HEK293 (cell line): ENCODE data around the gene INPPL1.
"Not testable (repeated sequence)": the region's sequence is repeated elsewhere in the genome, so short reads cannot be mapped to it uniquely, and the experiment has no call there.

Experiments used
- CTCF ChIA-PET: fragments of 350-600 bp; formaldehyde crosslinking; extraction: SDS; loops from one replicate; lab custom pipeline; 2021; ENCODE audit warnings: antibody characterized with exemption; lab: Yijun Ruan, JAX
- POLR2A ChIA-PET: fragments of 300-600 bp; formaldehyde crosslinking; extraction: SDS; loops from one replicate; lab custom pipeline; 2020; ENCODE audit warnings: antibody characterized with exemption, inconsistent platforms; lab: Yijun Ruan, JAX
- H3K27ac ChIP-seq: fragments of 200-500 bp; sonication (Bioruptor generic); 2 replicates; pipeline ENCODE4 v1.5.1; 2014; ENCODE audit warnings: low read depth, low read length, control low read depth, inconsistent platforms; ENCODE audit errors: extremely low read depth
- H3K36me3 ChIP-seq, 2 experiments: fragments of 200-500 bp in 1 of 2; sonication (Bioruptor generic) in 1 of 2; 1 replicate in 1 of 2; 2 replicates in 1 of 2; pipeline ENCODE4 v1.5.1; 2014 to 2017; ENCODE audit warnings: inconsistent platforms in 2 of 2, low read length in 2 of 2; ENCODE audit not compliant: control insufficient read depth in 2 of 2, insufficient read depth in 1 of 2
- H3K4me1 ChIP-seq: fragments of 200-500 bp; sonication (Bioruptor generic); 2 replicates; pipeline ENCODE4 v1.5.1; 2014; ENCODE audit warnings: mild to moderate bottlenecking, low read length, inconsistent platforms; ENCODE audit not compliant: control insufficient read depth, insufficient read depth
- H3K4me3 ChIP-seq: 2 replicates; pipeline ENCODE4 v1.5.1; 2011; ENCODE audit warnings: low read depth, mild to moderate bottlenecking, control low read depth, low read length, moderate library complexity
- H3K9me3 ChIP-seq: fragments of 200-500 bp; sonication (Bioruptor generic); 2 replicates; pipeline ENCODE4 v1.5.1; 2014; ENCODE audit warnings: low read depth, low read length, inconsistent platforms; ENCODE audit not compliant: control insufficient read depth, insufficient read depth
- CTCF ChIP-seq: fragments of 450-650 bp; formaldehyde crosslinking; IDR thresholded peaks from 2 replicates; pipeline ENCODE4 v1.5.1; 2016; ENCODE audit warnings: missing biosample characterization, missing genetic modification characterization
- HOXA7 ChIP-seq: sonication (generic); formaldehyde crosslinking; IDR thresholded peaks from 2 replicates; pipeline ENCODE4 v1.8.1; 2022; ENCODE audit warnings: missing genetic modification reagents, borderline replicate concordance
- KLF9 ChIP-seq: fragments of 450-650 bp; formaldehyde crosslinking; IDR thresholded peaks from 2 replicates; pipeline ENCODE4 v1.5.1; 2016; ENCODE audit warnings: missing biosample characterization, missing genetic modification characterization, low read depth
- ZBTB44 ChIP-seq: fragments of 450-650 bp; IDR thresholded peaks from 2 replicates; pipeline ENCODE4 v1.5.1; 2018; ENCODE audit warnings: missing biosample characterization, mild to moderate bottlenecking, missing genetic modification characterization
- ZNF114 ChIP-seq: fragments of 450-650 bp; formaldehyde crosslinking; IDR thresholded peaks from 2 replicates; pipeline ENCODE4 v1.5.0; 2017; ENCODE audit warnings: missing biosample characterization, missing genetic modification characterization
- ZNF221 ChIP-seq: fragments of 450-650 bp; formaldehyde crosslinking; IDR thresholded peaks from 2 replicates; pipeline ENCODE4 v1.5.1; 2017; ENCODE audit warnings: missing biosample characterization, missing genetic modification characterization, borderline replicate concordance
- ZNF280C ChIP-seq: fragments of 450-650 bp; formaldehyde crosslinking; IDR thresholded peaks from 2 replicates; pipeline ENCODE4 v1.5.1; 2016; ENCODE audit warnings: missing biosample characterization, missing genetic modification characterization
- ZNF654 ChIP-seq: fragments of 450-650 bp; formaldehyde crosslinking; IDR thresholded peaks from 2 replicates; pipeline ENCODE4 v1.5.1; 2016; ENCODE audit warnings: low read depth, missing biosample characterization, missing genetic modification characterization
- ZNF692 ChIP-seq: fragments of 450-650 bp; formaldehyde crosslinking; IDR thresholded peaks from 2 replicates; pipeline ENCODE4 v1.5.1; 2016; ENCODE audit warnings: missing biosample characterization, missing genetic modification characterization
- TF ChIP-seq, protein P1 (sequence below): fragments of 450-650 bp; formaldehyde crosslinking; conservative IDR thresholded peaks from 2 replicates; pipeline ENCODE4 v1.5.1; 2016; ENCODE audit warnings: low read depth, missing biosample characterization, missing genetic modification characterization

INPPL1 gene

DNA sequence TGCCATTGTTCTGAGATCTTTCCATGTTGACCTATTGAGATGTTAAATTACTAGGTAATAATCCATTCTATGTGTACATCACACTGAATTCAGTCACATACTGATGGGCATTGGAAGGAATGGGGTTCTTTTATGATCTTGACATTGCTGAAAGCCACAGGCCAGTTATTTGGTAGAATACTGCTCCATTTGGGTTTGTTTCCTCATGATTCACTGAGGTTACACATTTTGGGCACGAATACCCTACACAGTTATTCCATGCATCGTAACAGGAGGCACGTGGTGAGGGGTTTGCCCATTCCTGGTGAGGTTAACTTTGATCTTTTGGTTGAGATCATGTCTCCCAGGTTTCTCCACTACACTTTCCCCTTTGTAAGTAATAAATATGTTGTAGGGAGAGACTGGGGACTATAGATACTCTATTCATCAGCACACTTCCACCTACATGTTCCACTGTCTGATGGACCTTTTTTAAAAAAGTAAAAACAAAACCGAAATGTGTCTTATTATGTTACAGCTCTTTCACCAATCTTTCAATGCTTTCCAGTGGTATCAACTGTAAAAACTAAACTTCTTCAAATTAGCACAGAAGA is 44.7 kb upstream of the INPPL1 start (continued):
- no peak for TF ChIP-seq ZBTB44 (tag by site-specific recombination)
- no peak for TF ChIP-seq KLF9 (tag by site-specific recombination)

GRCh38 chr11:72180892-72181552 is 43.5 kb upstream of the INPPL1 start:
- POLR2A ChIA-PET, H3K36me3 ChIP-seq, H3K4me1 ChIP-seq, H3K27ac ChIP-seq, H3K9me3 ChIP-seq, H3K4me3 ChIP-seq: not testable (repeated sequence)
- CTCF ChIA-PET = interaction anchor here (0.8 to 2.1 kb wide), 3 partner anchors 25 to 37 kb away, joined by 3 to 7 read pairs (median 3); no protein-coding TSS in a partner anchor

GRCh38 chr11:72181553-72181958 is 43.0 kb upstream of the INPPL1 start:
- H3K36me3 ChIP-seq, H3K9me3 ChIP-seq, H3K4me3 ChIP-seq, H3K27ac ChIP-seq, H3K4me1 ChIP-seq: not testable (repeated sequence)
- TF ChIP-seq ZNF654 (tag by site-specific recombination) (peak; percentile 43), CTCF (0 out of 2 replicates have a peak, but pooled peaks have one; percentile 14)
- ChIA-PET POLR2A (interaction anchor here (0.5 kb wide), 2 partner anchors 9 to 87 kb away, joined by 3 to 5 read pairs; no protein-coding TSS in a partner anchor), CTCF (interaction anchor here (0.7 to 4.0 kb wide), 10 partner anchors 15 to 449 kb away, joined by 3 to 48 read pairs (median 7); no protein-coding TSS in a partner anchor)

DNA sequence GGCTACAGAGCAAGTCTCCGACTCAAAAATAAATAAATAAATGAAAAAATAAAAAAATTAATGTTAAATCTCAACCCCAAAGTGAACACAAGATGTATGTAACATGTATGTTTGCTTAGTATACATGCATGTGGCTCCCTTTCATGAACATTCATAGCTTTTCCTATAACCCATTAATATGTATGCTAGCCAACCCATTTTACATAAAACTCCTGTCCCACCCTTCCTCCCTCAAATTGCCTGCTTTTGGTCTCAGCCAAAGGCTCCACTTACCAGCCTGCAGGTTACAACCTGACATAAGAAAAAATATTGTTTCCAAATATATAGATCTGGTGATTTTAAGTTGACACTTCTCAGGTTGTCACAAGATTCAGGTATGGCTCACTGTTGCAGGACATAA is 36.3 kb upstream of the INPPL1 start:
- ChIA-PET POLR2A (no interaction called here), CTCF (interaction anchor here (0.7 to 1.2 kb wide), 3 partner anchors 41 to 83 kb away, joined by 3 to 4 read pairs (median 4); no protein-coding TSS in a partner anchor)
- no peak overlapping the region for H3K27ac ChIP-seq
- no peak for TF ChIP-seq ZNF280C (tag by site-specific recombination)
- TF ChIP-seq, protein P1, sequence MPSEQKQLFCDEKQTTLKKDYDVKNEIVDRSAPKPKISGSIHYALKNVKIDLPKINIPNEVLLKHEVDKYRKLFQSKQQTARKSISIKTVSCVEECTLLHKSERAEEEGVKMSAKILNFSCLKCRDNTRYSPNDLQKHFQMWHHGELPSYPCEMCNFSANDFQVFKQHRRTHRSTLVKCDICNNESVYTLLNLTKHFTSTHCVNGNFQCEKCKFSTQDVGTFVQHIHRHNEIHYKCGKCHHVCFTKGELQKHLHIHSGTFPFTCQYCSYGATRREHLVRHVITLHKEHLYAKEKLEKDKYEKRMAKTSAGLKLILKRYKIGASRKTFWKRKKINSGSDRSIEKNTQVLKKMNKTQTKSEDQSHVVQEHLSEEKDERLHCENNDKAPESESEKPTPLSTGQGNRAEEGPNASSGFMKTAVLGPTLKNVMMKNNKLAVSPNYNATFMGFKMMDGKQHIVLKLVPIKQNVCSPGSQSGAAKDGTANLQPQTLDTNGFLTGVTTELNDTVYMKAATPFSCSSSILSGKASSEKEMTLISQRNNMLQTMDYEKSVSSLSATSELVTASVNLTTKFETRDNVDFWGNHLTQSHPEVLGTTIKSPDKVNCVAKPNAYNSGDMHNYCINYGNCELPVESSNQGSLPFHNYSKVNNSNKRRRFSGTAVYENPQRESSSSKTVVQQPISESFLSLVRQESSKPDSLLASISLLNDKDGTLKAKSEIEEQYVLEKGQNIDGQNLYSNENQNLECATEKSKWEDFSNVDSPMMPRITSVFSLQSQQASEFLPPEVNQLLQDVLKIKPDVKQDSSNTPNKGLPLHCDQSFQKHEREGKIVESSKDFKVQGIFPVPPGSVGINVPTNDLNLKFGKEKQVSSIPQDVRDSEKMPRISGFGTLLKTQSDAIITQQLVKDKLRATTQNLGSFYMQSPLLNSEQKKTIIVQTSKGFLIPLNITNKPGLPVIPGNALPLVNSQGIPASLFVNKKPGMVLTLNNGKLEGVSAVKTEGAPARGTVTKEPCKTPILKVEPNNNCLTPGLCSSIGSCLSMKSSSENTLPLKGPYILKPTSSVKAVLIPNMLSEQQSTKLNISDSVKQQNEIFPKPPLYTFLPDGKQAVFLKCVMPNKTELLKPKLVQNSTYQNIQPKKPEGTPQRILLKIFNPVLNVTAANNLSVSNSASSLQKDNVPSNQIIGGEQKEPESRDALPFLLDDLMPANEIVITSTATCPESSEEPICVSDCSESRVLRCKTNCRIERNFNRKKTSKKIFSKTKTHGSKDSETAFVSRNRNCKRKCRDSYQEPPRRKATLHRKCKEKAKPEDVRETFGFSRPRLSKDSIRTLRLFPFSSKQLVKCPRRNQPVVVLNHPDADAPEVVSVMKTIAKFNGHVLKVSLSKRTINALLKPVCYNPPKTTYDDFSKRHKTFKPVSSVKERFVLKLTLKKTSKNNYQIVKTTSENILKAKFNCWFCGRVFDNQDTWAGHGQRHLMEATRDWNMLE (tag by site-specific recombination) = no peak
- no peak for TF ChIP-seq ZNF221
- TF ChIP-seq ZBTB44 (tag by site-specific recombination) = no peak
- no peak for TF ChIP-seq ZNF692 (tag by site-specific recombination)
- no peak for TF ChIP-seq HOXA7 (CRISPR knock-in tag)
- TF ChIP-seq ZNF114 (tag by site-specific recombination) = no peak

More for the DNA sequence above, 36.3 kb upstream of the INPPL1 start:
- Histone ChIP-seq H3K4me3 (no peak overlapping the region), H3K36me3 (no peaks in the 10 kb centered on the region), H3K9me3 (no peaks in the 10 kb centered on the region), H3K4me1 (no peaks in the 10 kb centered on the region)
